Bronchial epithelial cell (primary cell): ENCODE results near the gene MTERF1. TPM values are rescaled to one million over a fixed set of nuclear protein-coding genes. Genes with fewer than 3 reads are reported as not detected.

Experiments
- DNase-seq: peaks from one replicate; pipeline ENCODE4 v3.0.0-alpha.2; 2010; ENCODE audit warnings: low read depth
- FAIRE-seq: peaks from 2 replicates; lab custom pipeline; 2011; peaks lifted over from hg19 to GRCh38; lab: Jason Lieb, UNC
- H3K27me3 ChIP-seq: 2 replicates; pipeline ENCODE4 v1.5.1; 2011; ENCODE audit warnings: low read length; ENCODE audit not compliant: control insufficient read depth, insufficient read depth
- H3K36me3 ChIP-seq: 2 replicates; pipeline ENCODE4 v1.5.1; 2011; ENCODE audit warnings: low read length; ENCODE audit not compliant: control insufficient read depth, insufficient read depth
- H3K4me3 ChIP-seq: 2 replicates; pipeline ENCODE4 v1.5.1; 2011; ENCODE audit warnings: mild to moderate bottlenecking, low read depth, low read length, control low read depth
- total RNA-seq: library from RNA; depleted of rRNA; stranded (reverse); fragments of >200 nt; gene quantifications from 2 replicates; pipeline ENCODE4 v1.2.1, GENCODE V29; 2014
- TF ChIP-seq, protein P1 (sequence below): IDR thresholded peaks from 2 replicates; pipeline ENCODE4 v1.5.1; 2011; ENCODE audit warnings: mild to moderate bottlenecking, moderate library complexity, low read length, control low read depth, inconsistent platforms; ENCODE audit not compliant: insufficient read depth, severe bottlenecking

The MTERF1 gene, protein sequence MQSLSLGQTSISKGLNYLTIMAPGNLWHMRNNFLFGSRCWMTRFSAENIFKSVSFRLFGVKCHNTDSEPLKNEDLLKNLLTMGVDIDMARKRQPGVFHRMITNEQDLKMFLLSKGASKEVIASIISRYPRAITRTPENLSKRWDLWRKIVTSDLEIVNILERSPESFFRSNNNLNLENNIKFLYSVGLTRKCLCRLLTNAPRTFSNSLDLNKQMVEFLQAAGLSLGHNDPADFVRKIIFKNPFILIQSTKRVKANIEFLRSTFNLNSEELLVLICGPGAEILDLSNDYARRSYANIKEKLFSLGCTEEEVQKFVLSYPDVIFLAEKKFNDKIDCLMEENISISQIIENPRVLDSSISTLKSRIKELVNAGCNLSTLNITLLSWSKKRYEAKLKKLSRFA
- 10.3 and 10.4 TPM in 2 replicates for total RNA-seq

DNA sequence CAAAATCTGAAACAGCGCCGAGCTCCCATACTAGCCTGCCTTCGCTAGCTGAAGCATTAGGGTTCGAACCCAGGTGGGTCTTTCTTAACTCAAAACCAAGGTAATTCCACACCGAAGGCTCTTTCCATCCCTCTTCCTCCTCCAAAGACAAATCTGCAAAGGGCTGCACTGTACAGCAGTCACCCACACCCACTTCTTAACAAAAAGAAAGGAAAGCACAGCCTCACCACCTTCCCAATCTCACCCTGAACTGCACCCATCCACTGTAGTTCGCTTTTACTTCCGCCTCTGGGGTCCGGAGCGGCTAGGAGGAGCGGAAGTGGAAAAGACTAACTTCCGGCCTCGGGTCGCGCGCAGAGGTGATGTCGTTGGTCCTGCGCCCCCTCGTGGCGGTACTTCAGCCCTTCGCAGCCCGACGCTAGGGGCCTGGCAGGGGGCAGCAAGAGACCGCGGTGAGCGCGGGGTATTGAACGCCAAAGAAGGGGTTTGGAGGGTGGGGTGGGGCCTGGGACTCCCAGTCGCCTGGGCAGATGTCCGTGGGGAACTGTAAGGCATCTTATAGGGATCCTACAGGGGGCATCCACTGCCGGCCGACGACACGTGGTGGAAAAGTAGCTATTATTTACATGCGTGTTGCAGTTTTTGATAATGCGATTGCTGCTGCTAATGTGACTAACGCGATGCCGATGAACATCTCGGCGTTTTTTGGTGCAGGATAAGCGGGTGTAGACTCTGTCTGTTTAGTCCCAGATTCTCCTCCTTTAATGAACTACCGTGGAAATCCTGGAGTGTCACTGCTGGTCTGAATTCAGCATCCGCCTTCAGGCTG is at the start of gene MTERF1:
Gene MTERF1, minus strand, starts transcription at position 290 of the 829 bp plus-strand sequence. CDS start 619 bp downstream, outside the sequence.
- Histone ChIP-seq H3K4me3 (peak within 1 kb of the TSS; percentile 68), H3K27me3 (no peaks in the 10 kb centered on the region), H3K36me3 (no peaks in the 10 kb centered on the region)
- TF ChIP-seq, protein P1, sequence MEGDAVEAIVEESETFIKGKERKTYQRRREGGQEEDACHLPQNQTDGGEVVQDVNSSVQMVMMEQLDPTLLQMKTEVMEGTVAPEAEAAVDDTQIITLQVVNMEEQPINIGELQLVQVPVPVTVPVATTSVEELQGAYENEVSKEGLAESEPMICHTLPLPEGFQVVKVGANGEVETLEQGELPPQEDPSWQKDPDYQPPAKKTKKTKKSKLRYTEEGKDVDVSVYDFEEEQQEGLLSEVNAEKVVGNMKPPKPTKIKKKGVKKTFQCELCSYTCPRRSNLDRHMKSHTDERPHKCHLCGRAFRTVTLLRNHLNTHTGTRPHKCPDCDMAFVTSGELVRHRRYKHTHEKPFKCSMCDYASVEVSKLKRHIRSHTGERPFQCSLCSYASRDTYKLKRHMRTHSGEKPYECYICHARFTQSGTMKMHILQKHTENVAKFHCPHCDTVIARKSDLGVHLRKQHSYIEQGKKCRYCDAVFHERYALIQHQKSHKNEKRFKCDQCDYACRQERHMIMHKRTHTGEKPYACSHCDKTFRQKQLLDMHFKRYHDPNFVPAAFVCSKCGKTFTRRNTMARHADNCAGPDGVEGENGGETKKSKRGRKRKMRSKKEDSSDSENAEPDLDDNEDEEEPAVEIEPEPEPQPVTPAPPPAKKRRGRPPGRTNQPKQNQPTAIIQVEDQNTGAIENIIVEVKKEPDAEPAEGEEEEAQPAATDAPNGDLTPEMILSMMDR: peak; percentile 96
- FAIRE-seq: peak; percentile 32
- DNase-seq: peak; percentile 77

DNA sequence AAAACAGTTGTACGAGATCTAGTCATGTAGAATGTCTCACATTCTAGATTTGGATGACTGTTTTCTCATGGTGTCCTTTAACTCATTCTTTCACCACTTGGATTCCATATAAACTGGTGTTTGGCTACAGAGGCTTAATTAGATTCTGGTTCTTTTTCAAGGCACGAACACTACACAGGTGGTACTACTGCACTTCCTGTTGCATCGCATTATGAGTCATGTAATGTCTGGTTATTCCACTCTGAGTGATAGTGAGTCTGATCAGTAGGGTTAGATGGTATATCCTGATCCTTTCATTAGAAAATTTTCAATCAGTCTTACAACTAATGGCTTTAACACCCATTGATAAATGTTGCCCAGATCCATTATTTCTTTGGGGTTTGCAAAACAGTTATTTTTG is 49.0 kb upstream of the MTERF1 start:
- no peaks in the 10 kb centered on the region for H3K27me3 ChIP-seq
- no peak overlapping the region for H3K4me3 ChIP-seq
- no peak for FAIRE-seq
- no peaks in the 10 kb centered on the region for H3K36me3 ChIP-seq
- TF ChIP-seq, protein P1: no peak
- peak; percentile 74 for DNase-seq

DNA sequence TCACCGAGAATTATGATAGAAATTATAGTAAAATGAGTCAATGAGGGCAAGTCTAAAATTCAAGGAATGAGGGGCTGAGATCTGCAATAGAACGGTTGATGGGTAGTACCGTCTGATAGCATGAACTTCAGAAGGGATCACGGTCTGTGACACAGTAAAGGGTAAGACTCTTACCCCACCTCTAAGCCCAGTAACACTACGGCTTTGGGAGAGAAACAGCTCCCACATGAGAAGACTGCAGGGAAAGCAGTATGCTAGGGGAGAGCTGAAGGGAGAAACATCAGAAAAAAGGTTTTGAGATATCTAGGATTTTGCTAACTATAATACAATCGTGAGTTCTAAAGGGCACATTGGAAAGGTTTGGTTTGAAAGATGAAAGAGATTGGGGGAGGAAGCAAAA is 47.4 kb upstream of the MTERF1 start:
- FAIRE-seq: no peak
- TF ChIP-seq, protein P1: no peak

DNA sequence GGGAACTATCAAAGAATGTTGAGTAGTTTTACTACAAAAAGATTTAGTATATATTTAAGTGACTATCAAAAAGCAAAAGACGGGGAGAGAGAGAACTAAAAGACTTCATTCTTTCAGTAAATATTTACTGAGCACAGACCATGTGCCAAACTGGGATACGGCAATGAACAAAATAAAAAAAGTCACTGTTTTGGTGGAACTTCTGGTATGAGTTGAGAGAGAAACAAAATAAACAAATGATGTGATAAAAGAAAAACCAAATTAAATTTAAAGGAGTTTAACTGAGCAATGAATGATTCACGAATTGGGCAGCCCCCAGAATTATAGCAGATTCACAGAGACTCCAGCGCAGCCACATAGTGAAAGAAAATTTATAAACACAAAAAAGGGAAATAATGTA is 42.4 kb upstream of the MTERF1 start:
- Histone ChIP-seq H3K27me3 (no peaks in the 10 kb centered on the region), H3K36me3 (no peaks in the 10 kb centered on the region), H3K4me3 (no peak overlapping the region)
- no peak for DNase-seq
- TF ChIP-seq, protein P1: no peak
- FAIRE-seq: no peak

More for the DNA sequence above, 47.4 kb upstream of the MTERF1 start:
- no peak for DNase-seq
- Histone ChIP-seq H3K4me3 (no peak overlapping the region), H3K27me3 (no peaks in the 10 kb centered on the region), H3K36me3 (no peaks in the 10 kb centered on the region)

DNA sequence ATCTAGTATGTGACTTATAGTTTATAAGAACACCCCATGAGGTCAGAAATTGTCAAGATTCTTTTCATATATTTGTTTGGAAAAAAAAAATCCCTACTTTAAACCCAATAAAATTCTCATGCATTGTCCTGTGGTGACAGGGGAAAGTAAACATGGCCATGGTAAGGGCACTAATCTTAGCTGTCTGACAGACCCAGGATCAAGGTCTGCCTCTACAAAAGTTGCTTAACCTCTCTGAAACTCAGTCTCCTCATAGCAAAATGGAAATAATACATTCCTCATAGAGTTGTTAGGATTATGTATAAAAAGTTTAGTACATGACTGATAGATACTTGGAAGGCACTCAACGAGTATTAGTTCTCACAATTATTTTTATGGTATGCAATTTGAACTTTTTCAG is 37.9 kb upstream of the MTERF1 start:
- H3K4me3 ChIP-seq: no peak overlapping the region
- DNase-seq (no peak), FAIRE-seq (no peak)
- H3K36me3 ChIP-seq: no peaks in the 10 kb centered on the region
- TF ChIP-seq, protein P1: no peak
- H3K27me3 ChIP-seq: no peaks in the 10 kb centered on the region
